Activated CD8-positive, alpha-beta memory T cell treated with anti-CD3 and anti-CD28 coated beads, Interleukin-2, amount 50 U/mL, for 48 hours (primary cell): ENCODE results near the gene NDNF.

Source experiments
- DNase-seq: peaks from one replicate; pipeline ENCODE4 v3.0.0-alpha.2; 2020

The NDNF gene

DNA sequence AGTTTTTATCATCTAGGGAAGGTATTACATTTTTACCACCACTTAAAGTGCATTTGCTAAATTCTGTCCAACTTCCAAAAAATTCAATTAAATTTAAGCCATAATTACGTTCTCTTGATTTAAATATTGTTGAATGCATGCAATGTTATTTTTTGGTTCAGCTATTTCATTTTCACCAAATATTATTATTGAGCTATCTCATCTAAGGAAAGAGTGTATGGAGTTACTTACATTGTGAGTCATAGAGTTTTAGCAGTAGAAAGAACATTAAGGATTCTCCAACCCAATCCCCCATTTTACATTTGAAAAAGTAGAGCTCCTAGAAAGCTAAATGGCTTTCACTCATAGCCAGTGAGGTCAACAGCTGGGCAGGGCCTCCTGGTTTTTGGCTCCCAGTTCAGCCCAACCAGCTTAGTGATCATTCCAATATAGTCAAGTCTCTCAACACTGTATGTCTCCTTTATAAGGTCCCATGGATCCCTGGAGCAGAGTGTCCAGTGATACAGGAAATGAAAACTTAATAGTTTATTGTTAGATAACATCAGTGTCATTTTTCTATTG is 60.5 kb downstream of the NDNF start:
- DNase-seq: no peak

DNA sequence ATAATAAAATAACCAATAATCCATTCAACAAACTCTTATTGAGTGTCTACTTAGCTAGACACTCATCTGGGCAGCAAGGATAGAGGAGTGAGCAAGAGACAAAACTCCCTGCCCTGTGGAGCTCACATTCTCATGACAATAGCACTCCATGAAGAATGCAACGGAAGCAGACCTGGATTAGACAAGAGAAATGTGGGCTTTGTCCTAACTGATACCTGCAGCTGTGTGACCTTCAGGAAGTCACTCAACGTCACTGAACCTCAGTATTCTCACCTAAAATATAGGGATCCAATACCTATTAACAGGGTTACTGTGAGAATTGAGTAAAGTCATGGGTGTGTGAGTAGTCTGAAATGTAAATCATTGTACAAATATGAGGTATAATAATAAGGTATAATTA is 61.2 kb downstream of the NDNF start:
- no peak for DNase-seq

DNA sequence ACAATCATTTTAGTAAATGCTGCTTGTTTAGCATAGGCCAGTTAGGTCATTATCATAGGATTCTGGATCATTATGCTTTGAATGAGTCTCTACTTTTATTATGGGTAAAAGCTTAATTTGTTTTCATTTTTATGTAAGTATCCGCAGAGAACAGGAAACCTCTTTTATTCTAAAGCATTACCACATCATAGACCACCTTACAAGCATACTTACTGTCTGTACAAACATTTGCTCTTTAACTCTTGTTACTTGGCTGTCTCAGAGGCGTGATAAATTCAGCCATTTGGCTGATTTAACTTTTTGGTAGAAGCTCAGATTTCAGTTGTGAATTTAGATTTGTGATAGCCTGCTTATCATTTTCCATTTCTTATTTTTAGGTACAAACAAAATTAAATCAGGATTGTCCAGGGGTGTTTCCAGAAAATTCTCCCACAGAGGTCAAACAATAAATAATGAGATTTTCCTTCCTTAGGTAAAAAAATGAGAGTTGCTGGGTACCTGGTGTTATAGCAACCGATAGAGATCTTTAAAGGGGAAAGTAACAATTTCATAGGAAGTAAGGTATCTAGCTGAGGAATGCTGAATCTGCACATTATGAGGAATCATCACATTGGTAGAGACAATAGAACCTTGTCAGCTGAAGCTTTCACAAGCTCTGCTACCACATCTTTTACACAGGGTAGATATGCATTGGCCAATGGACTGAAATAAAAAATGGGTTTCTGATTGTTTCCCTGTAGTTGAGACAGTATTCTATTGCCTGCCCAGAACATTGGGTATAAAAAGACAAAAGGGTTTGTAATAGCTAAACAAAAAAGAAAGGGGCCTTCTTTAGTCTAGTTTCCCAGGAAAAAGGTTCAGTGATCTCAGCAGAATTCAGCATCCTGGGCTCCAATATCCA is 62.5 kb downstream of the NDNF start:
- DNase-seq: no peak

DNA sequence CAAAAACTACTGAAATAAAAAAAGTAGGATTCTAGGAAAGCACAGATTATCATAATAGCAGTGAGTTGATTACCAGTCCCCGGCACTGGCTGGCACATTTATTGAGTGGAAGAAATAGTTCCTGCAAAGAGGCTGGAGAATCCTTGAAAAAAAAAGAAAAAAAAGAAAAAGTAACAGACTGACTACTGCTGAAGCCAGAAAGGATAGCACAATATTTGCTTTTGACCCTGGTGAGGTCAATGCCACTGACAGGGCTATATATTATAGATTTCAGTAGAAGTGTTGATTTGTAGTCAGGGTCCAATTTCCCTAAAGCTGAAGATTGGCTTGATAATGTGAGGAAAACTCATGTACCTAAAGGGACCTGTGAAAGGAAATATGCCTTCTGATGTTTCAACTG is 64.7 kb downstream of the NDNF start:
- DNase-seq: no peak

DNA sequence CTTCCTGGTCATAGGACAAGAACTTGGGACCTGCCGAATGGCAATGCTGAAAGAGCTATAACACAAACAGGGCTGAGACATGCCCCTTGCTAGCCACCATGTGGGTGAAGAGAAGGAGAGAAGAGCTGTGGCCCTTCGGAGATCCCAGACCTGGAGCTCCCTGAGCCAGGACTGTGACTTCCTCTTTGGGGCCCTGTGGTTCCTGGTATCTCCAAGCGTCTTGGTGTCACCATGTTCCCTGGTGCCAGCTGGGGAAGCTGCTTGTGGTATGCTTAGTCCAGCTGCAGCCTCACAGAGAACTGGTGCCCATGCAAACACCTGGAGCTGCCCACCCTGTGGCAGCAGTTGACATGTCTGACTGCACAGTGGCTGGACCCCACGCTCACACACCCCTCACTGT is 68.5 kb downstream of the NDNF start:
- DNase-seq: no peak

DNA sequence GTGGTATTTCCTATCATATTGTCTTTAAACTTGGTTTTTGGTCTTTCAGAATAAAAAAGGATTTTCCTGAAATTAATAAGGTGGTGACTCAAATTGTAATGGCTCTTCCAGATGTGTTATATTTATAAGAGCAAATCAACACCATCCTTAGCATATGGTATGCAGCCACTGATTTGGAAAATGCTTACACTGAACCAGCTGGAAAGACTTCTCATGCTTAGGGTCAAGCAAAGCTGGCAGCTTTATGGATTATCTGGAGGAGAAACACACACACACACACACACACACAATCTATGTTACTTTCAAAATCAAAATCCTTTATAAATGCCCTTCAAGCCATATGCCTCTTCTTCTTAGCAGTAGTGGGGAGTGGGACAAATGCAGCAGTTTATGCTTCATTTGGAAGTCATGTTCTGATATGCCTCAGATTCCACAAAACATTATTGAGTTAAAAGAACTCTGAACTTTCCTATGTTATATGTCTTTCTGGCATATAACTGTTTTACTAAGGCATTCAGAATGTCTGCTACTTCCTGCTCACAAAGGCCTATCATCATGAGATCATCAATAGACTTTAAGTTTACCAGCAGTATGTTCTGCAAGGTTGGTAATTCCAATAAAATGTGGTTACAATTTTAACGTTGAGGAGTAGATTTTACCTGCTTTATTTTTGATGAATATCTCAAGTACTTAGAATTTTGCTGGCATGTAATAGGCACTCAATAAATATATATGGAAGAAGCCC is 76.9 kb downstream of the NDNF start:
- DNase-seq: no peak

DNA sequence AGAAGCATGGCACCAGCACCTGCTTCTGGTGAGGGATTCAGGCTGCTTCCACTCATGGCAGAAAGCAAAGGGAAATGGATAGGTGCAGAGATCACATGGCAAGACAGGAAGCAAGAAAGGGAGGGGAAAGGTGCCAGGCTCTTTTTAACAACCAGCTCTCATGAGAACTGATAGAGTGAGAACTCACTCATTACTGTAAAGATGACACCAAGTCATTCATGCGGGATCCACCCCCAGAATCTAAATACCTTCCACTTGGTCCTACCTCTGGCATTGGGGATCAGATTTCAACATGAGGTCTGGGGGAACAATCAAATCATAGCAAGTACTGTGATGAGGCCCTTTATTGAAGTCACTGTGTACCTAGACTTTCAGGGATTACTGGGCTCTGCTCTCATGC is 77.8 kb downstream of the NDNF start:
- no peak for DNase-seq

DNA sequence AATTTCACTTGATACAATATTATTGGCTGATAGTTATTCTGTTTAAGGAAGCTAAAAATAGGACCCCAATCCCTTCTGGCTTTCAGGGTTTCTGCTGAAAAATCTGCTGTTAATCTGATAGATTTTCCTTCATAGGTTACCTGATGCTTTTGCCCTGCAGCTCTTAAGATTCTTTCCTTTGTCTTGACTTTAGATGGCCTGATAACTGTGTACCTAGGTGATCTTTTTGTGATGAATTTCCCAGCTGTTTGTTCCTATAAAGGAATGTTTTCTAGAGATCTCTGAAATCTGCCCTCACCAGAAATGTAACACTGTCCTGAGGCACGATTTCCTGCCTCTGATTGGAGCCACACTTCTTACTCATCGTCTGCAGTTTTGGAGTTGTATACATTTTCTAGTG is 80.5 kb downstream of the NDNF start:
- no peak for DNase-seq

DNA sequence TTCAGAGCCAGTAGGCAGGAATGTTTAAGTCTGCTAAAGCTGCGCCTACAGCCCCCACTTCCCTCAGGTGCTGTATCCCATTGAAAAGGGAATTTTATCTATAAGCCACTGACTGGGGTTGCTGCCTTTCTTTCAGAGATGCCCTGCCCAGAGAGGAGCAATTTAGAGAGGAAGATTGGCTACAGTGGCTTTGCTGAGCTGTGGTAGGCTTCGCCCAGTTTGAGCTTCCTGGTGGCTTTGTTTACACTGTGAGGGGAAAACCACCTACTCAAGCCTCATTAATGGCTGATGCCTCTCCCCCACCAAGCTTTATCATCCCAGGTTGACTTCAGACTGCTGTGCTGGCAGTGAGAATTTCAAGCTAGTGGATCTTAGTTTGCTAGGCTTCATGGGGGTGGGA is 82.1 kb downstream of the NDNF start:
- no peak for DNase-seq
